DOHH2 (cell line): Measurements from ENCODE around the gene SLC2A13.

Experiments
- EZH2phosphoT487 ChIP-seq: fragments of 200-600 bp; sonication (generic); IDR thresholded peaks from 2 replicates; pipeline ENCODE4 v1.6.1; 2017; ENCODE audit warnings: borderline replicate concordance, mild to moderate bottlenecking, antibody characterized with exemption, low read length, moderate library complexity, mixed read lengths
- TF ChIP-seq, protein P1 (sequence below): fragments of 200-600 bp; sonication (generic); IDR thresholded peaks from one replicate; pipeline ENCODE4 v1.5.1; 2014; ENCODE audit warnings: antibody characterized with exemption, mild to moderate bottlenecking, low read depth, low read length; ENCODE audit not compliant: poor library complexity, severe bottlenecking

GRCh38 chr12:40013292-40013691, 92.6 kb downstream of the SLC2A13 start:
- TF ChIP-seq, protein P1, sequence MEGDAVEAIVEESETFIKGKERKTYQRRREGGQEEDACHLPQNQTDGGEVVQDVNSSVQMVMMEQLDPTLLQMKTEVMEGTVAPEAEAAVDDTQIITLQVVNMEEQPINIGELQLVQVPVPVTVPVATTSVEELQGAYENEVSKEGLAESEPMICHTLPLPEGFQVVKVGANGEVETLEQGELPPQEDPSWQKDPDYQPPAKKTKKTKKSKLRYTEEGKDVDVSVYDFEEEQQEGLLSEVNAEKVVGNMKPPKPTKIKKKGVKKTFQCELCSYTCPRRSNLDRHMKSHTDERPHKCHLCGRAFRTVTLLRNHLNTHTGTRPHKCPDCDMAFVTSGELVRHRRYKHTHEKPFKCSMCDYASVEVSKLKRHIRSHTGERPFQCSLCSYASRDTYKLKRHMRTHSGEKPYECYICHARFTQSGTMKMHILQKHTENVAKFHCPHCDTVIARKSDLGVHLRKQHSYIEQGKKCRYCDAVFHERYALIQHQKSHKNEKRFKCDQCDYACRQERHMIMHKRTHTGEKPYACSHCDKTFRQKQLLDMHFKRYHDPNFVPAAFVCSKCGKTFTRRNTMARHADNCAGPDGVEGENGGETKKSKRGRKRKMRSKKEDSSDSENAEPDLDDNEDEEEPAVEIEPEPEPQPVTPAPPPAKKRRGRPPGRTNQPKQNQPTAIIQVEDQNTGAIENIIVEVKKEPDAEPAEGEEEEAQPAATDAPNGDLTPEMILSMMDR, result no peak
- no peak for TF ChIP-seq EZH2phosphoT487
